A549 (cell line): ENCODE measurements around the gene EVI5L. TPM values are rescaled to one million over a fixed set of nuclear protein-coding genes. Genes with fewer than 3 reads are reported as not detected.

ENCODE experiments used
- ATAC-seq, 2 experiments: fragments of 200-7000 bp in 1 of 2; fragments of >200 bp in 1 of 2; cut with Nextera tagmentation in 1 of 2; cut with Tn5 transposase in 1 of 2; 3 replicates each; pipeline versions ENCODE4 v1.8.0 to v1.9.1; 2018 to 2020; ENCODE audit warnings: mild to moderate bottlenecking in 1 of 2, moderate library complexity in 1 of 2
- CTCF ChIA-PET: fragments of 300-600 bp; sonication (Branson Sonifier 250); formaldehyde crosslinking; extraction: SDS; loops from one replicate; lab custom pipeline; 2021; ENCODE audit warnings: antibody characterized with exemption, inconsistent platforms; lab: Yijun Ruan, JAX
- POLR2A ChIA-PET: fragments of 350-600 bp; formaldehyde crosslinking; extraction: SDS; loops from one replicate; lab custom pipeline; 2021; ENCODE audit warnings: antibody characterized with exemption, inconsistent platforms; lab: Yijun Ruan, JAX
- DNase-seq, 2 experiments: peaks; one replicate each; pipeline versions ENCODE4 v3.0.0 to v3.0.0-alpha.2; 2011 to 2016; ENCODE audit warnings: low read depth in 1 of 2, low spot score in 1 of 2
- FAIRE-seq: peaks from 2 replicates; lab custom pipeline; 2011; peaks lifted over from hg19 to GRCh38; lab: Jason Lieb, UNC
- H3K27ac ChIP-seq, 2 experiments: fragments of >200 bp; sonication (Bioruptor Twin); formaldehyde crosslinking; 3 replicates each; pipeline ENCODE4 v1.5.1; 2016 to 2017
- H3K4me1 ChIP-seq: fragments of >200 bp; sonication (Bioruptor Twin); formaldehyde crosslinking; 3 replicates; pipeline ENCODE4 v1.6.1; 2016
- H3K4me2 ChIP-seq: fragments of >200 bp; sonication (Bioruptor Twin); formaldehyde crosslinking; 3 replicates; pipeline ENCODE4 v1.6.1; 2016
- H3K4me3 ChIP-seq: fragments of >200 bp; sonication (Bioruptor Twin); formaldehyde crosslinking; 3 replicates; pipeline ENCODE4 v1.5.1; 2016
- H3K9me3 ChIP-seq: fragments of >200 bp; sonication (Bioruptor Twin); formaldehyde crosslinking; 3 replicates; pipeline ENCODE4 v1.6.1; 2016
- BHLHE40 ChIP-seq: IDR thresholded peaks from 2 replicates; pipeline ENCODE4 v1.6.1; 2012; ENCODE audit warnings: low read depth, low read length, inconsistent platforms
- CEBPB ChIP-seq, 2 experiments: fragments of >200 bp in 1 of 2; sonication (Bioruptor Twin) in 1 of 2; formaldehyde crosslinking in 1 of 2; IDR thresholded peaks; 2 replicates each; pipeline ENCODE4 v1.6.1; 2012 to 2016
- FOSL2 ChIP-seq, 2 experiments: fragments of 450-650 bp in 1 of 2; fragments of >200 bp in 1 of 2; sonication (Bioruptor Twin) in 1 of 2; formaldehyde crosslinking; IDR thresholded peaks; 2 replicates each; pipeline versions ENCODE4 v1.5.0 to v1.6.1; 2016 to 2020; ENCODE audit warnings: mild to moderate bottlenecking in 1 of 2, moderate library complexity in 1 of 2
- GATA3 ChIP-seq: IDR thresholded peaks from 2 replicates; pipeline ENCODE4 v1.6.1; 2012; ENCODE audit warnings: borderline replicate concordance
- MAX ChIP-seq: IDR thresholded peaks from 2 replicates; pipeline ENCODE4 v1.6.1; 2012
- POLR2A ChIP-seq: IDR thresholded peaks from 2 replicates; pipeline ENCODE4 v1.6.1; 2012; ENCODE audit warnings: mild to moderate bottlenecking, low read length
- TP53 ChIP-seq: fragments of 250-450 bp; sonication (Bioruptor Pico); IDR thresholded peaks from 2 replicates; pipeline ENCODE4 v1.5.0; 2021; ENCODE audit warnings: mild to moderate bottlenecking, moderate library complexity
- WGBS: methylation state at CpG from one replicate; pipeline ENCODE4 v1.1.6; 2017; ENCODE audit errors: missing lambda C conversion rate; 5-methylcytosine and 5-hydroxymethylcytosine counted together
- polyA plus RNA-seq, 4 experiments: library from polyadenylated mRNA; depleted of rRNA in 3 of 4; stranded (reverse); fragments of >200 nt; fragmentation: RNase III in 1 of 4; extraction: RNeasy Plus Mini Kit Qiagen cat#74134 plus additional on column Dnase treatment in 1 of 4; gene quantifications; 2 replicates in 3 of 4; 3 replicates in 1 of 4; pipeline ENCODE4 v1.2.3, GENCODE V29; 2011 to 2017
- TF ChIP-seq, protein P1 (sequence below): fragments of 250-450 bp; sonication (Bioruptor Pico); IDR thresholded peaks from 2 replicates; pipeline ENCODE4 v1.5.0; 2021; ENCODE audit warnings: mild to moderate bottlenecking, moderate library complexity, borderline replicate concordance
- TF ChIP-seq, protein P2 (sequence below): fragments of >200 bp; sonication (Bioruptor Twin); formaldehyde crosslinking; IDR thresholded peaks from 3 replicates; pipeline ENCODE4 v1.5.1; 2016
- TF ChIP-seq, protein P3 (sequence below): fragments of 250-450 bp; sonication (Bioruptor Pico); IDR thresholded peaks from 2 replicates; pipeline ENCODE4 v1.5.0; 2020; ENCODE audit warnings: low read depth, mild to moderate bottlenecking, moderate library complexity
- TF ChIP-seq, protein P4 (sequence below): IDR thresholded peaks from 2 replicates; pipeline ENCODE4 v1.6.1; 2012; ENCODE audit warnings: low read depth, borderline replicate concordance

EVI5L gene
- polyA plus RNA-seq, 2 of the 4 experiments (the other 2 are of a cell fraction): 1.2 to 1.8 TPM

DNA sequence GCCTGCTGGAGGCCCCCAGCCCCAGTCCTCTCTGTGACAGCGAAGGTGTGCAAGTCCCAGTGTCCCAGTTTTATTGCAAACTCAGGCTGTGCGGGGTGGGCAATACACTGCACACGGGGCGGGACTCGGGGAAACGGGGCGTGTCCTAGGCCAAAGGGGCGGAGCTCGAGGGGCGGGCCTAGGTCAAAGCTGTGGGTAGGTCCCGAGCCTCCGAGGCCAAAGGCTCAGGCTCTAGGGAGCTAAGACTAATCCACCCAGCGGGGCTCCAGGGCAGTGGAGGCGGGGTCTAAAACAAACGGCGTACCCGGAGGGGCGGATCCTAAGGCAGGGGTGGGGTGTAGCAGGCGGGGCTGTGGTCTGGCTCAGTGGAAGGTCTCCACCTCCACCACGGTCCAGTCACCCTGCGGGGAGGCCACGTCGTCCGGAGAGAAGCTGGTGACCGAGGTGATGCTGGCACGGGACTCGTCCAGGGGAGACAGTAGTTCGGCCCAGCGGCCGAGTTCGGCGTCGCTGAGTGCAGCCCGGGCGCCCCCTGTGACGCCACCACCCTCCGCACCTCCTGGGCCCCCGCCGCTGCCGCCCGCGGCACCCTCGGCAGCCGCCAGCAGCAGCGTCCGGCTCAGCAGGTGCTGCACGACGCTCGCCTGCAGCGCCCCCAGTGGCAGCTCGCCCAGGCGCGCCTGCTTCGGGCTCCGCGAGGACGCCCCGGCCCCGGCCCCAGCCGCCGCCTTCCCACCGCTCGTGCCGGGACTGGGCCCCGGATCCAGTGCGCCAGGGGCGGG is 38.8 kb downstream of the EVI5L start:
- H3K27ac ChIP-seq: peak overlapping the region; percentile 59 to 82
- H3K9me3 ChIP-seq: no peaks in the 10 kb centered on the region
- FAIRE-seq (no peak), DNase-seq (peak; percentile 83 to 91), ATAC-seq (peak; percentile 40 to 65)
- ChIA-PET CTCF (interaction anchor here (0.6 to 2.5 kb wide), 26 partner anchors 9 to 287 kb away, joined by 3 to 25 read pairs (median 6); partner anchors contain the start of genes MAP2K7, SNAPC2 and TIMM44), POLR2A (interaction anchor here (0.7 to 2.2 kb wide), 8 partner anchors 16 to 363 kb away, joined by 3 to 13 read pairs (median 4); partner anchors contain the start of genes LRRC8E, MAP2K7, SNAPC2 and TIMM44)
- H3K4me2 ChIP-seq: peak overlapping the region; percentile 81
- WGBS: 0% methylated on average over 6 of the region's 67 CpGs
- TF ChIP-seq, protein P1, sequence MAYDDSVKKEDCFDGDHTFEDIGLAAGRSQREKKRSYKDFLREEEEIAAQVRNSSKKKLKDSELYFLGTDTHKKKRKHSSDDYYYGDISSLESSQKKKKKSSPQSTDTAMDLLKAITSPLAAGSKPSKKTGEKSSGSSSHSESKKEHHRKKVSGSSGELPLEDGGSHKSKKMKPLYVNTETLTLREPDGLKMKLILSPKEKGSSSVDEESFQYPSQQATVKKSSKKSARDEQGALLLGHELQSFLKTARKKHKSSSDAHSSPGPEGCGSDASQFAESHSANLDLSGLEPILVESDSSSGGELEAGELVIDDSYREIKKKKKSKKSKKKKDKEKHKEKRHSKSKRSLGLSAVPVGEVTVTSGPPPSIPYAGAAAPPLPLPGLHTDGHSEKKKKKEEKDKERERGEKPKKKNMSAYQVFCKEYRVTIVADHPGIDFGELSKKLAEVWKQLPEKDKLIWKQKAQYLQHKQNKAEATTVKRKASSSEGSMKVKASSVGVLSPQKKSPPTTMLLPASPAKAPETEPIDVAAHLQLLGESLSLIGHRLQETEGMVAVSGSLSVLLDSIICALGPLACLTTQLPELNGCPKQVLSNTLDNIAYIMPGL (CRISPR knock-in tag): no peak
- TF ChIP-seq TP53 (CRISPR knock-in tag): no peak
- TF ChIP-seq, protein P2, sequence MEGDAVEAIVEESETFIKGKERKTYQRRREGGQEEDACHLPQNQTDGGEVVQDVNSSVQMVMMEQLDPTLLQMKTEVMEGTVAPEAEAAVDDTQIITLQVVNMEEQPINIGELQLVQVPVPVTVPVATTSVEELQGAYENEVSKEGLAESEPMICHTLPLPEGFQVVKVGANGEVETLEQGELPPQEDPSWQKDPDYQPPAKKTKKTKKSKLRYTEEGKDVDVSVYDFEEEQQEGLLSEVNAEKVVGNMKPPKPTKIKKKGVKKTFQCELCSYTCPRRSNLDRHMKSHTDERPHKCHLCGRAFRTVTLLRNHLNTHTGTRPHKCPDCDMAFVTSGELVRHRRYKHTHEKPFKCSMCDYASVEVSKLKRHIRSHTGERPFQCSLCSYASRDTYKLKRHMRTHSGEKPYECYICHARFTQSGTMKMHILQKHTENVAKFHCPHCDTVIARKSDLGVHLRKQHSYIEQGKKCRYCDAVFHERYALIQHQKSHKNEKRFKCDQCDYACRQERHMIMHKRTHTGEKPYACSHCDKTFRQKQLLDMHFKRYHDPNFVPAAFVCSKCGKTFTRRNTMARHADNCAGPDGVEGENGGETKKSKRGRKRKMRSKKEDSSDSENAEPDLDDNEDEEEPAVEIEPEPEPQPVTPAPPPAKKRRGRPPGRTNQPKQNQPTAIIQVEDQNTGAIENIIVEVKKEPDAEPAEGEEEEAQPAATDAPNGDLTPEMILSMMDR: peak; percentile 72
- peak; percentile 36; the same call in 1 of the 2 replicates for TF ChIP-seq MAX
- peak; percentile 35 for TF ChIP-seq POLR2A
- TF ChIP-seq, protein P3, sequence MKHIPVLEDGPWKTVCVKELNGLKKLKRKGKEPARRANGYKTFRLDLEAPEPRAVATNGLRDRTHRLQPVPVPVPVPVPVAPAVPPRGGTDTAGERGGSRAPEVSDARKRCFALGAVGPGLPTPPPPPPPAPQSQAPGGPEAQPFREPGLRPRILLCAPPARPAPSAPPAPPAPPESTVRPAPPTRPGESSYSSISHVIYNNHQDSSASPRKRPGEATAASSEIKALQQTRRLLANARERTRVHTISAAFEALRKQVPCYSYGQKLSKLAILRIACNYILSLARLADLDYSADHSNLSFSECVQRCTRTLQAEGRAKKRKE (CRISPR knock-in tag): no peak
- TF ChIP-seq, protein P4, sequence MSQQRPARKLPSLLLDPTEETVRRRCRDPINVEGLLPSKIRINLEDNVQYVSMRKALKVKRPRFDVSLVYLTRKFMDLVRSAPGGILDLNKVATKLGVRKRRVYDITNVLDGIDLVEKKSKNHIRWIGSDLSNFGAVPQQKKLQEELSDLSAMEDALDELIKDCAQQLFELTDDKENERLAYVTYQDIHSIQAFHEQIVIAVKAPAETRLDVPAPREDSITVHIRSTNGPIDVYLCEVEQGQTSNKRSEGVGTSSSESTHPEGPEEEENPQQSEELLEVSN: peak; percentile 57; the same call in 1 of the 2 replicates
- TF ChIP-seq CEBPB (IDR thresholded peaks at IDR 0.05): no peak
- TF ChIP-seq BHLHE40: 0 out of 2 replicates have a peak, but pooled peaks have one; percentile 24
- TF ChIP-seq FOSL2 (IDR thresholded peaks at IDR 0.05): no peak
- TF ChIP-seq FOSL2 (CRISPR knock-in tag; IDR thresholded peaks at IDR 0.05): 0 out of 2 replicates have a peak, but pooled peaks have one; percentile 9
- H3K4me1 ChIP-seq: peaks cover 28% of the 10 kb centered on the region
- H3K4me3 ChIP-seq: peak overlapping the region; percentile 54

GRCh38 chr19:7869453-7869909 is 39.5 kb downstream of the EVI5L start:
- peak; percentile 28 to 42 for ATAC-seq
- no CpG with 5 or more reads among the region's 47 CpGs for WGBS
- Histone ChIP-seq H3K4me2 (peak overlapping the region; percentile 81), H3K9me3 (no peaks in the 10 kb centered on the region), H3K4me3 (peak overlapping the region; percentile 54), H3K27ac (peak overlapping the region; percentile 47 to 82; a peak in 5 of 6 replicates), H3K4me1 (peaks cover 29% of the 10 kb centered on the region)
- DNase-seq: peak in 1 of 2 experiments; percentile 84
- TF ChIP-seq MAX (peak; percentile 27; the same call in 1 of the 2 replicates), GATA3 (no peak)
- CTCF ChIA-PET: interaction anchor here (0.7 to 2.5 kb wide), 22 partner anchors 8 to 288 kb away, joined by 3 to 25 read pairs (median 8); partner anchors contain the start of genes MAP2K7, SNAPC2 and TIMM44
- POLR2A ChIA-PET: interaction anchor here (0.9 to 2.2 kb wide), 7 partner anchors 17 to 363 kb away, joined by 3 to 10 read pairs (median 4); partner anchors contain the start of genes LRRC8E, MAP2K7, SNAPC2 and TIMM44
- FAIRE-seq: no peak
